K562 (cell line): ENCODE measurements around the gene DGUOK. TPM values are rescaled to one million over a fixed set of nuclear protein-coding genes. Genes with fewer than 3 reads are reported as not detected.

ENCODE experiments used
- KDM5B ChIP-seq: fragments of 200-600 bp; sonication (generic); IDR thresholded peaks from 2 replicates; pipeline ENCODE4 v1.6.1; 2012; ENCODE audit warnings: low read depth, mild to moderate bottlenecking, moderate library complexity, low read length, control low read depth, inconsistent platforms; ENCODE audit not compliant: insufficient replicate concordance
- PHF8 ChIP-seq: fragments of 200-600 bp; sonication (generic); IDR thresholded peaks from 2 replicates; pipeline ENCODE4 v1.6.1; 2012; ENCODE audit warnings: mixed run types, mild to moderate bottlenecking, inconsistent platforms, low read length, moderate library complexity, borderline replicate concordance
- SIN3B ChIP-seq: fragments of 450-650 bp; IDR thresholded peaks from 2 replicates; pipeline ENCODE4 v1.6.1; 2017; ENCODE audit warnings: low read depth, mild to moderate bottlenecking, moderate library complexity
- TARDBP ChIP-seq: fragments of 450-650 bp; IDR thresholded peaks from 2 replicates; pipeline ENCODE4 v1.6.1; 2016
- polyA plus RNA-seq, 8 experiments: library from polyadenylated mRNA; depleted of rRNA in 4 of 8; stranded (reverse) in 5 of 8; unstranded in 3 of 8; fragments of >200 nt; fragmentation: Nextera tagmentation in 2 of 8; fragmentation: Illumina TruSeq in 1 of 8; extraction: Ambion mirVana in 2 of 8; extraction: Trizol in 1 of 8; gene quantifications; 2 replicates each; pipeline versions ENCODE4 v1.2.1 to v1.2.3, GENCODE V29; 2011 to 2014; ENCODE audit warnings: inconsistent platforms in 1 of 8, missing spikeins in 1 of 8
- total RNA-seq, 7 experiments: library from RNA; depleted of rRNA in 6 of 7; stranded (reverse); fragments of >200 nt in 6 of 7; fragmentation: Illumina TruSeq in 2 of 7; extraction: Trizol in 2 of 7; gene quantifications; 2 replicates each; pipeline versions ENCODE4 v1.2.1 to v1.2.3, GENCODE V29; 2011 to 2021; ENCODE audit warnings: low replicate concordance in 1 of 7
- TF ChIP-seq, protein P1 (sequence below): sonication (generic); formaldehyde crosslinking; IDR thresholded peaks from 2 replicates; pipeline ENCODE4 v1.8.0; 2023; ENCODE audit warnings: missing genetic modification reagents, mild to moderate bottlenecking, borderline replicate concordance
- TF ChIP-seq, protein P2 (sequence below), 2 experiments: fragments of 450-650 bp in 1 of 2; sonication (generic) in 1 of 2; formaldehyde crosslinking in 1 of 2; IDR thresholded peaks; 2 replicates each; pipeline versions ENCODE4 v1.7.1 to v1.9.0; 2016 to 2022; ENCODE audit warnings: inconsistent platforms in 1 of 2, mild to moderate bottlenecking in 1 of 2, missing genetic modification reagents in 1 of 2

The DGUOK gene
- total and polyA plus RNA-seq, 9 of the 15 experiments (the other 6 are each of a cell fraction or from before 2014, with no cell fraction given), result 67.0 to 288 (median 126) TPM

DNA sequence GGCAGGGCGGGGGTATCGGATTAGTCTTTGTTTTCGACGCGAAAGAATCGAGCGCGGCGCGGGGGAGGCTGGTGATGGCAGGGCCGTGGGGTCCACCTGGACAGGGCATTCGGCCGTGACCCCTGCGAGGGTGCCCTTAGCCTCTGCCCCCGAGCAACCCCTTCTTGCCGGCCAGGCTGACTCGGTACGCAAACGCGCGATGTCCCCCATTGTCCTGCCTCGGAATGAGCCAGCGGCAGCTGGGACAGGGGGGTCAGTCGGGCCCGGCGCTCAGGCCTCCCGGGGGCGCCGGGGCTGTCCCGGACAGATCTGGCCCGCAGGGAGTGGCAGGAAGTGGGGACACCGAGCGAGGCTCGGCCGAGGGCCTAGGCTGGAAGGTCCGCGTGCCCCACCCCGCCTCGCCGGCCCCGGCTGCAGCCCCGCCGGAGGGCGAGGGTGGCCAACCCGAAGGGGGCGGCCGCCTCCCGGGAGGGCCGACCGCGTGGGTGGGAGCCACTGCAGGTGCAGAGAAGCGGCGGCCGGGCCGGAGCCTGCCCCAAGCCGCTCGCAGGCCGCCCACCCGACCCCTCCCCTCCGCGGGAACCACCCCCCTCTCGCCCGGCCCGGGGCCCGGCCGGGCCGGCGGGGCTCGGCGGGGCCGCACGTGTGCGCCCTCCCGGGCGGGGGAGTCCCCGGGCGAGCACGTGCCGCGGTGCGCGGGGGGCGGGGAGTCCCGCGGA lies 57.7 kb downstream of the DGUOK start, which contains the start of gene TET3 (continued):
- TF ChIP-seq, protein P1, sequence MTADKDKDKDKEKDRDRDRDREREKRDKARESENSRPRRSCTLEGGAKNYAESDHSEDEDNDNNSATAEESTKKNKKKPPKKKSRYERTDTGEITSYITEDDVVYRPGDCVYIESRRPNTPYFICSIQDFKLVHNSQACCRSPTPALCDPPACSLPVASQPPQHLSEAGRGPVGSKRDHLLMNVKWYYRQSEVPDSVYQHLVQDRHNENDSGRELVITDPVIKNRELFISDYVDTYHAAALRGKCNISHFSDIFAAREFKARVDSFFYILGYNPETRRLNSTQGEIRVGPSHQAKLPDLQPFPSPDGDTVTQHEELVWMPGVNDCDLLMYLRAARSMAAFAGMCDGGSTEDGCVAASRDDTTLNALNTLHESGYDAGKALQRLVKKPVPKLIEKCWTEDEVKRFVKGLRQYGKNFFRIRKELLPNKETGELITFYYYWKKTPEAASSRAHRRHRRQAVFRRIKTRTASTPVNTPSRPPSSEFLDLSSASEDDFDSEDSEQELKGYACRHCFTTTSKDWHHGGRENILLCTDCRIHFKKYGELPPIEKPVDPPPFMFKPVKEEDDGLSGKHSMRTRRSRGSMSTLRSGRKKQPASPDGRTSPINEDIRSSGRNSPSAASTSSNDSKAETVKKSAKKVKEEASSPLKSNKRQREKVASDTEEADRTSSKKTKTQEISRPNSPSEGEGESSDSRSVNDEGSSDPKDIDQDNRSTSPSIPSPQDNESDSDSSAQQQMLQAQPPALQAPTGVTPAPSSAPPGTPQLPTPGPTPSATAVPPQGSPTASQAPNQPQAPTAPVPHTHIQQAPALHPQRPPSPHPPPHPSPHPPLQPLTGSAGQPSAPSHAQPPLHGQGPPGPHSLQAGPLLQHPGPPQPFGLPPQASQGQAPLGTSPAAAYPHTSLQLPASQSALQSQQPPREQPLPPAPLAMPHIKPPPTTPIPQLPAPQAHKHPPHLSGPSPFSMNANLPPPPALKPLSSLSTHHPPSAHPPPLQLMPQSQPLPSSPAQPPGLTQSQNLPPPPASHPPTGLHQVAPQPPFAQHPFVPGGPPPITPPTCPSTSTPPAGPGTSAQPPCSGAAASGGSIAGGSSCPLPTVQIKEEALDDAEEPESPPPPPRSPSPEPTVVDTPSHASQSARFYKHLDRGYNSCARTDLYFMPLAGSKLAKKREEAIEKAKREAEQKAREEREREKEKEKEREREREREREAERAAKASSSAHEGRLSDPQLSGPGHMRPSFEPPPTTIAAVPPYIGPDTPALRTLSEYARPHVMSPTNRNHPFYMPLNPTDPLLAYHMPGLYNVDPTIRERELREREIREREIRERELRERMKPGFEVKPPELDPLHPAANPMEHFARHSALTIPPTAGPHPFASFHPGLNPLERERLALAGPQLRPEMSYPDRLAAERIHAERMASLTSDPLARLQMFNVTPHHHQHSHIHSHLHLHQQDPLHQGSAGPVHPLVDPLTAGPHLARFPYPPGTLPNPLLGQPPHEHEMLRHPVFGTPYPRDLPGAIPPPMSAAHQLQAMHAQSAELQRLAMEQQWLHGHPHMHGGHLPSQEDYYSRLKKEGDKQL, result 0 out of 2 replicates have a peak, but pooled peaks have one; percentile 15
- TF ChIP-seq PHF8 (peak; percentile 49; the same call in 1 of the 2 replicates), KDM5B (peak; percentile 4), SIN3B (peak; percentile 49; the same call in 1 of the 2 replicates), TARDBP (no peak)
- TF ChIP-seq, protein P2, sequence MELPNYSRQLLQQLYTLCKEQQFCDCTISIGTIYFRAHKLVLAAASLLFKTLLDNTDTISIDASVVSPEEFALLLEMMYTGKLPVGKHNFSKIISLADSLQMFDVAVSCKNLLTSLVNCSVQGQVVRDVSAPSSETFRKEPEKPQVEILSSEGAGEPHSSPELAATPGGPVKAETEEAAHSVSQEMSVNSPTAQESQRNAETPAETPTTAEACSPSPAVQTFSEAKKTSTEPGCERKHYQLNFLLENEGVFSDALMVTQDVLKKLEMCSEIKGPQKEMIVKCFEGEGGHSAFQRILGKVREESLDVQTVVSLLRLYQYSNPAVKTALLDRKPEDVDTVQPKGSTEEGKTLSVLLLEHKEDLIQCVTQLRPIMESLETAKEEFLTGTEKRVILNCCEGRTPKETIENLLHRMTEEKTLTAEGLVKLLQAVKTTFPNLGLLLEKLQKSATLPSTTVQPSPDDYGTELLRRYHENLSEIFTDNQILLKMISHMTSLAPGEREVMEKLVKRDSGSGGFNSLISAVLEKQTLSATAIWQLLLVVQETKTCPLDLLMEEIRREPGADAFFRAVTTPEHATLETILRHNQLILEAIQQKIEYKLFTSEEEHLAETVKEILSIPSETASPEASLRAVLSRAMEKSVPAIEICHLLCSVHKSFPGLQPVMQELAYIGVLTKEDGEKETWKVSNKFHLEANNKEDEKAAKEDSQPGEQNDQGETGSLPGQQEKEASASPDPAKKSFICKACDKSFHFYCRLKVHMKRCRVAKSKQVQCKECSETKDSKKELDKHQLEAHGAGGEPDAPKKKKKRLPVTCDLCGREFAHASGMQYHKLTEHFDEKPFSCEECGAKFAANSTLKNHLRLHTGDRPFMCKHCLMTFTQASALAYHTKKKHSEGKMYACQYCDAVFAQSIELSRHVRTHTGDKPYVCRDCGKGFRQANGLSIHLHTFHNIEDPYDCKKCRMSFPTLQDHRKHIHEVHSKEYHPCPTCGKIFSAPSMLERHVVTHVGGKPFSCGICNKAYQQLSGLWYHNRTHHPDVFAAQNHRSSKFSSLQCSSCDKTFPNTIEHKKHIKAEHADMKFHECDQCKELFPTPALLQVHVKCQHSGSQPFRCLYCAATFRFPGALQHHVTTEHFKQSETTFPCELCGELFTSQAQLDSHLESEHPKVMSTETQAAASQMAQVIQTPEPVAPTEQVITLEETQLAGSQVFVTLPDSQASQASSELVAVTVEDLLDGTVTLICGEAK (IDR thresholded peaks at IDR 0.05), result peak; percentile 37; the same call in 1 of the 2 replicates
- TF ChIP-seq, protein P2 (CRISPR knock-in tag; IDR thresholded peaks at IDR 0.05), result no peak
